Memory B cell (primary cell): ENCODE data around the gene EXOC8.

Experiments used
- ATAC-seq: fragments of 150-1000 bp; cut with Tn5 transposase; 2 replicates; pipeline ENCODE4 v1.10.0; 2021; ENCODE audit warnings: low read depth, mild to moderate bottlenecking, moderate library complexity
- DNase-seq, 2 donors: peaks; one replicate each; pipeline ENCODE4 v3.0.0; 2022; ENCODE audit warnings: low spot score in 2 of 2
- H3K27ac Mint-ChIP-seq: one replicate; pipeline ENCODE4 v1.8.0; 2022; ENCODE audit warnings: mild to moderate bottlenecking, moderate library complexity, mixed read lengths
- H3K27me3 Mint-ChIP-seq: one replicate; pipeline ENCODE4 v1.8.0; 2022; ENCODE audit warnings: mixed read lengths
- H3K36me3 Mint-ChIP-seq: one replicate; pipeline ENCODE4 v1.8.0; 2022; ENCODE audit warnings: mild to moderate bottlenecking, mixed read lengths
- H3K4me1 Mint-ChIP-seq: one replicate; pipeline ENCODE4 v1.8.0; 2022; ENCODE audit warnings: mixed read lengths
- H3K4me3 Mint-ChIP-seq: one replicate; pipeline ENCODE4 v1.8.0; 2022; ENCODE audit warnings: mild to moderate bottlenecking, moderate library complexity, mixed read lengths
- H3K9me3 Mint-ChIP-seq: one replicate; pipeline ENCODE4 v1.8.0; 2022; ENCODE audit warnings: mixed read lengths

The EXOC8 gene, protein sequence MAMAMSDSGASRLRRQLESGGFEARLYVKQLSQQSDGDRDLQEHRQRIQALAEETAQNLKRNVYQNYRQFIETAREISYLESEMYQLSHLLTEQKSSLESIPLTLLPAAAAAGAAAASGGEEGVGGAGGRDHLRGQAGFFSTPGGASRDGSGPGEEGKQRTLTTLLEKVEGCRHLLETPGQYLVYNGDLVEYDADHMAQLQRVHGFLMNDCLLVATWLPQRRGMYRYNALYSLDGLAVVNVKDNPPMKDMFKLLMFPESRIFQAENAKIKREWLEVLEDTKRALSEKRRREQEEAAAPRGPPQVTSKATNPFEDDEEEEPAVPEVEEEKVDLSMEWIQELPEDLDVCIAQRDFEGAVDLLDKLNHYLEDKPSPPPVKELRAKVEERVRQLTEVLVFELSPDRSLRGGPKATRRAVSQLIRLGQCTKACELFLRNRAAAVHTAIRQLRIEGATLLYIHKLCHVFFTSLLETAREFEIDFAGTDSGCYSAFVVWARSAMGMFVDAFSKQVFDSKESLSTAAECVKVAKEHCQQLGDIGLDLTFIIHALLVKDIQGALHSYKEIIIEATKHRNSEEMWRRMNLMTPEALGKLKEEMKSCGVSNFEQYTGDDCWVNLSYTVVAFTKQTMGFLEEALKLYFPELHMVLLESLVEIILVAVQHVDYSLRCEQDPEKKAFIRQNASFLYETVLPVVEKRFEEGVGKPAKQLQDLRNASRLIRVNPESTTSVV

DNA sequence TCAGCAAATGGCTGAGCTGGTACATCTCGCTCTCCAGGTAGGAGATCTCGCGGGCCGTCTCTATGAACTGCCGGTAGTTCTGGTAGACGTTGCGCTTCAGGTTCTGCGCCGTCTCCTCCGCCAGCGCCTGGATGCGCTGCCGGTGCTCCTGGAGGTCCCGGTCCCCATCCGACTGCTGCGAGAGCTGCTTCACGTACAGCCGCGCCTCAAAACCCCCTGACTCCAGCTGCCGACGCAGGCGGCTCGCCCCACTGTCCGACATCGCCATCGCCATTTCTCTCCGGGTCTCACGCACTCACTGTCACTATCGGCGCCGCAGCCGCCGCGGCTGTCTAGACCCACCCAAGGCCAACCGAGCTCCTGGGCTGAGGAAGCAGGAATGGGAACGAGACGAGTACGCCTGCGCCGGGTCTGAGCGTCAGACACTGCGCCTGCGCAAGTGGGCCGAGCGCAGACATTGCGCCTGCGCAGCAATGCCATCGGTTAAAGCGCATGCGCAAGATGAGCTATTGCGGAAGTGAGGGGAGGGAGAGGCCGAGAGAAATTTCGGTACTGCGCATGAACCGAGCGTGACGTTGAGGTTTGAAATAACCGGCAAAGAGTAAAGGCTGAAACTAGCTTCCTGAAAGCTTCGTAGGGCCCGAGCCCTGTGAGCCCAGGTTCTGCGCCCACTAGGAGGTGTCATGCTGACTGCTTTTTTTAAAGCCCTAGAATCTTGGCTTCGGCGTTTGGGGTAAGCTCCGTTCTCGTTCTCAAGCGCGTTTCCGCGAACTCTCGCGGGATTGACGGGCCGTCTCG, at the start of gene EXOC8:
Gene EXOC8 (minus strand): TSS at position 381 of the 798 bp plus-strand sequence. CDS start 107 bp downstream, at position 274.
- Mint-ChIP-seq H3K4me1 (peaks cover 28% of the 10 kb centered on the region), H3K9me3 (no peaks in the 10 kb centered on the region), H3K27me3 (no peaks in the 10 kb centered on the region), H3K27ac (peak within 1 kb of the TSS; percentile 100), H3K36me3 (peaks cover 15% of the 10 kb centered on the region), H3K4me3 (peak within 1 kb of the TSS; percentile 99)
- ATAC-seq (peak; percentile 78), DNase-seq (peak; percentile 99 to 100)

DNA sequence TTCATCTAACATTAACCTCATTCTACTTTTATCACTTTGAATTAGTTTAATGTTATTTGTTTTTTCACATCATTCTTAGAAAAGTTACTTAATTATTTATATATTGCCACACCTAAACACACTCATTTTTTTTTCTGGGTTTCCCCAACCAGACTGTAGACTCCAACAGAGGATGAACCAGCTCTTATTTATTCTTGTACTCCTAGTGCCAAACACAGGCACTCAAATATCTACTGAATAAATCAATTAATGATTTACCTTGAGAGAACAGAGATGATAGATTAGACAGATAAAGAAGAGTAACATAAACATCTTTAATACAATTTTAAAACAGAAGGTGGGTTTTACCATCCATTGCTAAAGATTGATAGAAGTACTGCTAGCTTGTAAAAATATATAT, 48.8 kb upstream of the EXOC8 start:
- Mint-ChIP-seq H3K27me3 (no peaks in the 10 kb centered on the region), H3K4me1 (peaks cover 16% of the 10 kb centered on the region), H3K36me3 (peaks cover 6% of the 10 kb centered on the region), H3K9me3 (peaks cover 1% of the 10 kb centered on the region), H3K27ac (no peak overlapping the region), H3K4me3 (no peak overlapping the region)
- ATAC-seq (no peak), DNase-seq (no peak)

DNA sequence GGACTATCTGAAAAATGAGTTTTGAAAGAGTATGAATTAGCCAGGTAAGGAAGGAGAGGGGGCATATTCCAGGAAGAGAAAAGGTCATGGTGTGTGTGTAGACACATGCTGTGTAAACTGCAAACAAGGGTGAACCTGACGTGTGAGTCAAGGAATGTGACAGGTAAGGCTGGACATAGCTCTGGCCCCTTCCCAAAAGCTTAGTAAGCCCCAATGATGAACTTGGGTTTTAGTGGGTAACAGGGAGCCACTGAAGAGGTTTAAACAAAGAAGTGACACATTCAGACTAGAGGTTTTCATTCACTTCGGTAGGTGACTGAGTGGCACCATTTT, 47.7 kb upstream of the EXOC8 start:
- H3K4me3 Mint-ChIP-seq = no peak overlapping the region
- peaks cover 6% of the 10 kb centered on the region for H3K36me3 Mint-ChIP-seq
- ATAC-seq (no peak), DNase-seq (no peak)
- no peaks in the 10 kb centered on the region for H3K27me3 Mint-ChIP-seq
- peaks cover 1% of the 10 kb centered on the region for H3K9me3 Mint-ChIP-seq
- peaks cover 12% of the 10 kb centered on the region for H3K4me1 Mint-ChIP-seq
- H3K27ac Mint-ChIP-seq = no peak overlapping the region

DNA sequence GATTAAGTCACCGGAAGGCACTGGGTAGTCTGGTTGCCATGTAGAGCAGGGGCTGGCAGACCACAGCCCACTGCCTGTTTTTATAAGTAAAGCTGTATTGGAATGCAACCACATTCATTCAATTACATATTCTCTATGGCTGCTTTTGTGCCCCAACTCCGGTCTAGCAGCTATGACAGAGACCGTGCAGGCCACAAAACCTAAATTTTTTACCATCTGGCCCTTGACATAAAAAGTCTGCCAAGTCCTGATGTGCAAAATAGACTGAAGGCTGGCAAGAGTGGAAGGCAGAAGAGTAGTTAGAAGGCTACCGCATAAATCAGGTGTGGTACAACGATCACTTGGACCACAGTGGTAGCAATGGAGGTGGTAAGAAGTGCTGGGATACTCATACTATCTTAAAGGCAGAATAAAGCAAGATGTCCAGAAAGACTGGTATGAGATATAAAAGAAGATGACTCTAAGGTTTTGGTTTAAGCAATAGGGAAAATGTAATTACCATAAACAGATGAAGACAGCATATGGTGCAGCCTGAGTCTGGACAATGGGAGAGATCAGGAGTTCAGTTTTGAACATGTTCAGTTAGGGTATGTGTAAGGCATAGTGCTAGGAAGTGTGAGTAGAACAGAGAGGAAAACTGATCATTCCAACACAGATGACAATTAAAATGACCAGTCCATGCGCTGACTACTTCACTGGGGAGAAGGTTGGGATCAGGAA, 47.2 kb upstream of the EXOC8 start:
- Mint-ChIP-seq H3K27me3 (no peaks in the 10 kb centered on the region), H3K4me3 (no peak overlapping the region), H3K27ac (no peak overlapping the region), H3K4me1 (peaks cover 10% of the 10 kb centered on the region), H3K9me3 (peaks cover 1% of the 10 kb centered on the region), H3K36me3 (peaks cover 5% of the 10 kb centered on the region)
- DNase-seq = no peak
- no peak for ATAC-seq

DNA sequence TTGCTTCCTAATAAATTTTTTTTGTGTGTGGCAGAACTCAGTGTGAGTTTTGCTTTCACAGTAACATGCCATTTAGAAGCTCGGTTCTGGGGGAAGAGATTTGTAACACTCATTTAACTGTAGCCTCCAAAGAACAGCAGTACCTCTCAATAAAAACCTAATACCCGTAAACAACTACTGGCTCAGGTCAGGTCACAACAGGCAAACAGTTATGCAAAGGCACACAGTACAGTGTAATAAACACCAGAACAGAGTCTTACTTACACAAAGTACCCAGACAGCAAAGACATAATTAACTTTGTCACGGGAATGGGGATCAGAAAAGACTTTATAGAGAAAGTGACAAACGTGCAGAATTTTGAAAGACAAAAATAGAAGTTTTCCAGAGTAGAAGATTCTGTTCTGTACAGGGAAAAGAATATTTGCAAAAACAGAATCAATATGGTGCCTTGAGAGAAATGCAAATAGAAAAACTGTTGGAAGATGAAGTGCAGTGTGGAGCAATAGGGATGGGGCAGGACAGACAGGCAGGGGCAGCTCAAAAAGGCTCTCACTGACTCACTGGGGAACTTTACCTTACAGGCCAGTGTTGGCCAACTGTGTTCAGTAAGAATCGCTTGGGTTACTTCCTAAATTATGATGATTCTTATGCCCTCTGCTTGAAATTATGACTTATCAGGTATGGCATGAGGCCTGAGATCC, 45.7 kb upstream of the EXOC8 start:
- ATAC-seq (no peak), DNase-seq (no peak)
- H3K9me3 Mint-ChIP-seq = peaks cover 1% of the 10 kb centered on the region
- H3K4me3 Mint-ChIP-seq = no peak overlapping the region
- H3K27ac Mint-ChIP-seq = no peak overlapping the region
- H3K36me3 Mint-ChIP-seq = peaks cover 7% of the 10 kb centered on the region
- H3K27me3 Mint-ChIP-seq = no peaks in the 10 kb centered on the region
- H3K4me1 Mint-ChIP-seq = peaks cover 21% of the 10 kb centered on the region

DNA sequence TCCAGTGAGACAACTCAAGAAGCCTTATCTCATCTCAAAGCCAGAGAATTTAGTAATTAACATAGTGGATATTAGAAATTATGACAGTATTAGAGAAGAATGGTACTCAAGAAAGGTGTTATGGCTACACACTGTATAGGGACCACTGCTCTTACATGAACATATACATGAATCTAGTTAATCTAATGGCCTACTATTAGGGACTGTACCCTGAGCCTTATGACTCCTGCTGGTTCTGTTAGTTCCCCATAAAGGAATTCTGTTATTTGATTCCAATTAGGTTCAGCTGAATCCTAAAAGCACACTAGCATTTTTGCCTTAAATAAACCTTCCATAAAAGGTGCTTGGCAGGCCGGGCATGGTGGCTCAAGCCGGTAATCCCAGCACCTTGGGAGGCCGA, 44.8 kb upstream of the EXOC8 start:
- Mint-ChIP-seq H3K4me3 (no peak overlapping the region), H3K4me1 (peaks cover 19% of the 10 kb centered on the region), H3K9me3 (no peaks in the 10 kb centered on the region), H3K27me3 (no peaks in the 10 kb centered on the region), H3K27ac (no peak overlapping the region), H3K36me3 (peaks cover 3% of the 10 kb centered on the region)
- DNase-seq = no peak
- ATAC-seq = no peak

DNA sequence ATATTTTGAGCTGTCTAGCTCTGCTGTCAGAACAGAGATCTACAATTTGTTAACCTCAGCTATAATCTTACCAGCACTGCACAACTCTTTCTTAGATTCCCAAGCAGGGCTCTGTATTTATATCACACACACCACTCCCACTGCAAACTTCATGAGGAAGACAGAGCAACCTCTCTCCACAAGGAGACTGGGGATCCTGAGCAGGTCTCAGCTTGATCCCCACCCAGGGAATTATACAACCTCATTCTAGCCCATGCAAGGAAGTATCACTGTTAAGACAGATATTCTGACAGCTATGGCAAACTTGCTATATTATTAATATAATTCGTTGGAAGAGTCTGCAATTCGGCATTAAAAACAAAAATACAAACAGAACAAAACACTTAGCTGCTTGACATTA, 44.1 kb upstream of the EXOC8 start:
- Mint-ChIP-seq H3K27ac (no peak overlapping the region), H3K4me3 (no peak overlapping the region), H3K27me3 (no peaks in the 10 kb centered on the region), H3K4me1 (peaks cover 24% of the 10 kb centered on the region), H3K9me3 (no peaks in the 10 kb centered on the region), H3K36me3 (peaks cover 3% of the 10 kb centered on the region)
- DNase-seq = no peak
- no peak for ATAC-seq

DNA sequence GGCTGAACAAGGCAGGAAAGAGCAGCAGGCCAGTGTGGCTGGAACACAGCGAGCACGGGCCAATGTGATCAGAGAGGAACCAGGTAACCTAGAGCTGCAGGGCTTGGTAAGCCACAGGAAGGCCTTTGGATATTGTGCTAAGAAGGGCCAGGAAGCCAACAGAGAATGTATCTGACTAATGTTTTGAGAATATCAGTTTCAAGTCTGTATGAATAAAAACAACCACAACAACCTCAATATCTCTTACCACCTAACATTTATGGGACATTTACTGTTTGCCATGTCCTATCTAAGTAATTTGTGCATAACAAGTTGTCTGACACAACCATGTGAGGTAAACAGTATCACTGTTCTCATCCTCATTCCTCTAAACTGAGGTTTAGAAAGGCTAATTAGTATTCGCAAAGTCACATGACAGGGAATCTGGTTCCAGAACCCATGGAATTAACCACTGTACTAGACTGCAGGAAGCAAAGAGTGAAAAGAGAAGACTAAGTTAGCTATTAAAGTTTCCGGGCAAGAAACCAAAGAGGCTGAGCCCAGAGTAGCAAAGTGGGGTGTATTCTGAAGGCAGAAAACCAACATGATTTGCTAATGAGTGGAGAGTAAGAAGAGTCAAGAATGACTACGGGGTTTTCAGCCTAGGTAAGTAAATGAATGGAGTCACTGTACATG, 39.4 kb upstream of the EXOC8 start:
- ATAC-seq = no peak
- Mint-ChIP-seq H3K27me3 (no peaks in the 10 kb centered on the region), H3K36me3 (peaks cover 5% of the 10 kb centered on the region), H3K27ac (peak overlapping the region; percentile 1), H3K9me3 (no peaks in the 10 kb centered on the region), H3K4me3 (no peak overlapping the region), H3K4me1 (peaks cover 29% of the 10 kb centered on the region)
- no peak for DNase-seq

DNA sequence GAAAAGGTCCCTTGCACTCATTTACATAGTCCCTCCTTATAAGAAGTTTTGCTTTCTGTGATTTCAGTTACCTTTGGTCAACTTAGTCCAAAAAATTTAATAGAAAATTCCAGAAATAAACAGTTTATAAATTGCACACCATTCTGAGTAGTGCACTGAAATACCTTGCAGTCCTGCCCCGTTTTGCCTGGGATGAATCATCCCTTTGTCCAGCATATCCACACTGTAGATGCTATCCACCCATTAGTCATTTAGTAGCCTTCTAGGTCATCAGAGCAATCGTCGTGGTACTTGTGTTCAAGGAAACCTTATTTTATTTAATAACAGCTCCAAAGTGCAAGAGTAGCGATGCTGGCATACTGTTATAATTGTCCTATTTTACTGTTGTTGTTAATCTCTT, 38.4 kb upstream of the EXOC8 start:
- Mint-ChIP-seq H3K27ac (peak overlapping the region; percentile 47), H3K4me1 (peaks cover 32% of the 10 kb centered on the region), H3K36me3 (peaks cover 6% of the 10 kb centered on the region), H3K4me3 (no peak overlapping the region), H3K27me3 (no peaks in the 10 kb centered on the region), H3K9me3 (no peaks in the 10 kb centered on the region)
- no peak for DNase-seq
- no peak for ATAC-seq

DNA sequence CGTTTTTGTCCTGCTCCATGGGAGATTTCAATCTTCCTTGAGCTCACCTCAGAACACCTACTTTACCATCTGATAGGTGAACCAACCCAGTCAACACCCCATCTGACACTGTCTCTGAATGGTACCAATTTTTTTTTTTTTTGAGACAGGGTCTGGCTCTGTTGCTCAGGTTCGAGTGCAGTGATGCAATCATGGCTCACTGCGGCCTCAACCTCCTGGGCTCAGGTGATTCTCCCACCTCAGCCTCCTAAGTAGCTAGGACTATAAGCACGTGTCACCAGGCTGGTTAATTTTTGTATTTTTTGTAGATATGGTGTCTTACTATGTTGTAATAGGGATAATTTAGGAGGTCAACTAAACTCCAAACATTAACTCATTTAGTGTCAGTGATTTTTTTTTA, 36.7 kb upstream of the EXOC8 start:
- Mint-ChIP-seq H3K9me3 (no peaks in the 10 kb centered on the region), H3K4me1 (peaks cover 26% of the 10 kb centered on the region), H3K27ac (no peak overlapping the region)

DNA sequence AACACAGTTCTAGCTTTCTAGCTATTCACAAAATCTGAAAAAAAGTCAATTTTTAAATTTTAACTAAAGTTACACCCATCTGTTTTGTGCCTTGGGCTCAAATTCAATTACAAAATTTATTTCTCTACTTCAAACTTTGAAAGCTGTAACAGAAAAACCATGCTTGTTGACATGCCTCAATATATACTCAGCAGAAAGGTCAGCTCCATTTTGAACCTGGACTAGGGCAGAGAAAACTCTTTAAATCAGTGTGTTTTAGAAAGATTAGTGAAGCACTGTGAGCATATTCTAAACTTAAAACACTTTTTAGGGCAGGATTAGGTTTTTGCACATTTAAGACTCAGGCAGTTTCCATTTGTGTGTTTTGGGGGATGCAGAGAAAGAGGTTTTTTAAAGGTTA, 34.8 kb upstream of the EXOC8 start:
- no peak overlapping the region for H3K4me3 Mint-ChIP-seq
- H3K27ac Mint-ChIP-seq = no peak overlapping the region
- peaks cover 9% of the 10 kb centered on the region for H3K36me3 Mint-ChIP-seq
- H3K4me1 Mint-ChIP-seq = peaks cover 16% of the 10 kb centered on the region
- H3K27me3 Mint-ChIP-seq = no peaks in the 10 kb centered on the region
- DNase-seq (no peak), ATAC-seq (no peak)
- no peaks in the 10 kb centered on the region for H3K9me3 Mint-ChIP-seq

More for the DNA sequence above, 36.7 kb upstream of the EXOC8 start:
- no peak for ATAC-seq
- H3K36me3 Mint-ChIP-seq = peaks cover 6% of the 10 kb centered on the region
- no peaks in the 10 kb centered on the region for H3K27me3 Mint-ChIP-seq
- no peak for DNase-seq
- H3K4me3 Mint-ChIP-seq = no peak overlapping the region

DNA sequence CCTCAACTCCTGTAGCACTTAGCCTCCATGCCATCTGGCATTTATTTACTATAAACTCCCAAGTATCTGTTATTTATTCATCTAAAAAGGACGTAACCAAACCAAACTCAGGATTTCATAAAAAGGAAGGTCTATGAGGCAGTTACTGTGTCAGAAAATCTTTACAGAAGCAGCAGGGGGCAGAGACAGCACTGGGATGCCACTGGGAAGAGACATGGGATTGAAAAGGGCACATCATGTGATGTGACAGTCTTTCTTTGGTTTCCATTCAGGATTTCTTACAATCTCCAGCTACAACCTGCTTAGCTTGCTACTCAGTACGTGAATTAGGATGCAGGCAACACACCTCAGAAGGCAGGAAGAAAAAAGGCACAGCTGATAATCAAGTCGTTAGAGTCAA, 31.6 kb upstream of the EXOC8 start:
- peaks cover 8% of the 10 kb centered on the region for H3K4me1 Mint-ChIP-seq
- H3K9me3 Mint-ChIP-seq = no peaks in the 10 kb centered on the region
- peaks cover 15% of the 10 kb centered on the region for H3K36me3 Mint-ChIP-seq
- no peak for ATAC-seq
- H3K27ac Mint-ChIP-seq = no peak overlapping the region
- H3K27me3 Mint-ChIP-seq = no peaks in the 10 kb centered on the region
- DNase-seq = no peak
- H3K4me3 Mint-ChIP-seq = no peak overlapping the region

DNA sequence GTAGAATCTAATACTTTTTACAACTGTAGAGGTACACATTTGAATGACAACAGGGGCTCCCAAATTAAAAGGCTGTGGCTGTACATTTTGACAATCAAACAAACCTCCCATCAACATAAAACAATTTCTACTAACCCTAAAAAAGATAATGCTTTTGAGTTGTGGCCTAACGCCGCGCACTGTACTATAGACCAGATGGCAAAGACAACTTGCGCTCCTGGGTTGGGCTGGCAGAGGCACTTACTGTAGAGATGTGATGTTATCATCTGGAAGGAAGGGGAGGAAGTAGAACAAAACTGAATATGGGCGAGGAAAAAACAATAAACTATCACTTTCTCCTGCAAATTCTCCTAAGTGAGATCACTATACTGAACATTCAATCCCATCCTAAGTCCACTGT, 26.5 kb upstream of the EXOC8 start:
- no peak for DNase-seq
- ATAC-seq = no peak
- Mint-ChIP-seq H3K4me3 (no peak overlapping the region), H3K4me1 (peaks cover 4% of the 10 kb centered on the region), H3K9me3 (no peaks in the 10 kb centered on the region), H3K27me3 (no peaks in the 10 kb centered on the region), H3K27ac (no peak overlapping the region), H3K36me3 (peaks cover 20% of the 10 kb centered on the region)
